ENCODE results near the gene TNRC6A. TPM values are rescaled to one million over a fixed set of nuclear protein-coding genes. Genes with fewer than 3 reads are reported as not detected.
A peak's percentile ranks its signal among the peaks of the same experiment; 100 is the strongest.

The TNRC6A gene
- total and polyA plus RNA-seq, 2 of the 13 experiments (the other 11 are each of a cell fraction or from before 2014, with no cell fraction given): 30.9 to 43.6 TPM

DNA sequence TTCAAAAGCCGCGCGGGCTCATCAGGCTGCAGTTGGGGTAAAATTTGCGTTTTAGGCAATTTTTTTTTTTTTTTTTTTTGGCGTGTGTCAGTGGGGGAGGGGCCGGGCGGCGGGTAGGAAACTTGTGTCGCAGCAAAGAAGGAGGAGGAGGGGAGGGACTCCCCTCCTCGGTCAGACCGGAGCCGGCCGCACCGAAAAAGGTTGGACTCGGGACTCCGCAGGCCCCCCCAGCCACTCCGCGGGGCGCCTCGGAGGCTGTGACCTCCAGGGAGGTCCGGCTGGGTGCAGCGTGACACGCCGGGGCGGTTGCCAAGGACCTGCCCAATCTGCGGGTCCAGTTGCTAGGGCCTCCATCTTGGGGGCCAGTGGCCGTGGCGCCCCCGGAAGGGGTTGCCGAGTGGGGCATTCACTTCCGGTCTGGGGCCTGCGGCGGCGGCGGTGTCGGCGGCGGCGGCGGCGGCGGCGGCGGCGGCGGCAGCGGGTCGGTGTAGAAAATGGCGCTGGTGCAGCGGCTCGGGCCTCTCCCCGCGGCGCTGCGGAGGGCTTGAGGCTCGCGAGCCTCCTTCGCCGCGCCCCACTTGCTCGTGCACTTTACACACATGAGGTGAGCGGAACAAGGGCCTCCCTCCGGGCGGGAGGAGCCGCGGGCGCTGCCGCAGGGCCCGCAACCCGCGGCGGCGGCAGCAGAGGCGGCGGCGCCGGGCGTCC lies at the start of gene TNRC6A (continued):
- peak; percentile 35; the same call in 1 of the 2 replicates for TF ChIP-seq TFDP2 (CRISPR knock-in tag; IDR thresholded peaks at IDR 0.05)
- TF ChIP-seq ZEB1 (IDR thresholded peaks at IDR 0.05; ENCODE audit: insufficient replicate concordance, low read depth): peak; percentile 67
- peak; percentile 91 for TF ChIP-seq PRPF4 (IDR thresholded peaks at IDR 0.05; ENCODE audit: low read depth, low read length, poor library complexity, severe bottlenecking)
- TF ChIP-seq LBX2 (CRISPR knock-in tag; IDR thresholded peaks at IDR 0.05; ENCODE audit: borderline replicate concordance): no peak
- TF ChIP-seq, protein P1, sequence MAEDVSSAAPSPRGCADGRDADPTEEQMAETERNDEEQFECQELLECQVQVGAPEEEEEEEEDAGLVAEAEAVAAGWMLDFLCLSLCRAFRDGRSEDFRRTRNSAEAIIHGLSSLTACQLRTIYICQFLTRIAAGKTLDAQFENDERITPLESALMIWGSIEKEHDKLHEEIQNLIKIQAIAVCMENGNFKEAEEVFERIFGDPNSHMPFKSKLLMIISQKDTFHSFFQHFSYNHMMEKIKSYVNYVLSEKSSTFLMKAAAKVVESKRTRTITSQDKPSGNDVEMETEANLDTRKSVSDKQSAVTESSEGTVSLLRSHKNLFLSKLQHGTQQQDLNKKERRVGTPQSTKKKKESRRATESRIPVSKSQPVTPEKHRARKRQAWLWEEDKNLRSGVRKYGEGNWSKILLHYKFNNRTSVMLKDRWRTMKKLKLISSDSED (CRISPR knock-in tag; IDR thresholded peaks at IDR 0.05): no peak
- TF ChIP-seq PHB2 (IDR thresholded peaks at IDR 0.05; ENCODE audit: partially characterized antibody): no peak
- no peak for TF ChIP-seq MTA3 (CRISPR knock-in tag; IDR thresholded peaks at IDR 0.05)
- TF ChIP-seq DR1 (CRISPR knock-in tag; IDR thresholded peaks at IDR 0.05): 0 out of 2 replicates have a peak, but pooled peaks have one; percentile 60
- TF ChIP-seq MTF2 (CRISPR knock-in tag; IDR thresholded peaks at IDR 0.05; ENCODE audit: borderline replicate concordance): no peak
- no peak for TF ChIP-seq PCBP2 (optimal IDR thresholded peaks at IDR 0.05; ENCODE audit: low read depth, low read length, poor library complexity, severe bottlenecking)
- TF ChIP-seq GZF1 (CRISPR knock-in tag; IDR thresholded peaks at IDR 0.05): peak; percentile 21; the same call in 1 of the 2 replicates
- TF ChIP-seq PRMT3 (CRISPR knock-in tag; IDR thresholded peaks at IDR 0.05; ENCODE audit: borderline replicate concordance, low read depth): peak; percentile 31; the same call in 1 of the 2 replicates
- peak; percentile 60; the same call in 1 of the 2 replicates for TF ChIP-seq ZNF546 (CRISPR knock-in tag; conservative IDR thresholded peaks at IDR 0.05)
- TF ChIP-seq RARA (CRISPR knock-in tag; IDR thresholded peaks at IDR 0.05): peak; percentile 46
- peak; percentile 71; the same call in 1 of the 2 replicates for TF ChIP-seq ZBTB38 (CRISPR knock-in tag; IDR thresholded peaks at IDR 0.05)
- peak; percentile 58 for TF ChIP-seq TBL1XR1 (IDR thresholded peaks at IDR 0.05; ENCODE audit: borderline replicate concordance, low read length, partially characterized antibody)
- TF ChIP-seq KMT2B (CRISPR knock-in tag; IDR thresholded peaks at IDR 0.05): peak; percentile 93
- TF ChIP-seq DRAP1 (CRISPR knock-in tag; IDR thresholded peaks at IDR 0.05): peak; percentile 60
- TF ChIP-seq ZMAT3 (CRISPR knock-in tag; conservative IDR thresholded peaks at IDR 0.05): 0 out of 2 replicates have a peak, but pooled peaks have one; percentile 25
- peak; percentile 76 for TF ChIP-seq TAF1 (CRISPR knock-in tag; IDR thresholded peaks at IDR 0.05)
- no peak; the same call in 1 of the 2 replicates for TF ChIP-seq BORCS8-MEF2B (CRISPR knock-in tag; IDR thresholded peaks at IDR 0.05)
